IMR-90 (cell line): ENCODE measurements around the gene COL13A1. TPM values are rescaled to one million over a fixed set of nuclear protein-coding genes. Genes with fewer than 3 reads are reported as not detected.

Source experiments
- ATAC-seq: fragments of 200-7000 bp; cut with Tn5 transposase; 2 replicates; pipeline ENCODE4 v1.9.1; 2020; ENCODE audit warnings: low read depth, mild to moderate bottlenecking, moderate library complexity
- Bru-seq: library from RNA; stranded (reverse); fragments of 400-500 nt; gene quantifications from one replicate; lab custom pipeline; 2021; lab: Mats Ljungman, UMichigan
- BruChase-seq, 2 experiments: library from RNA; stranded (reverse); fragments of 400-500 nt; gene quantifications; one replicate each; lab custom pipeline; 2021; lab: Mats Ljungman, UMichigan
- BruUV-seq: library from RNA; stranded (reverse); fragments of 400-500 nt; replicated peaks from 2 replicates; lab custom pipeline; 2021; lab: Mats Ljungman, UMichigan
- CTCF ChIA-PET: fragments of 300-600 bp; formaldehyde crosslinking; extraction: SDS; loops from one replicate; lab custom pipeline; 2021; ENCODE audit warnings: antibody characterized with exemption; lab: Yijun Ruan, JAX
- POLR2A ChIA-PET: fragments of 300-600 bp; sonication (Branson Sonifier 250); formaldehyde crosslinking; loops from one replicate; lab custom pipeline; 2022; ENCODE audit warnings: antibody characterized with exemption; ENCODE audit not compliant: unreplicated experiment; lab: Charles Lee
- DNase-seq: peaks from one replicate; pipeline ENCODE4 v3.0.0; 2013
- H2AFZ ChIP-seq: replicated peaks from 2 replicates; pipeline ENCODE3; 2013; ENCODE audit warnings: low read length, mild to moderate bottlenecking; ENCODE audit not compliant: poor library complexity
- H2AK5ac ChIP-seq: 2 replicates; pipeline ENCODE4 v1.6.1; 2013; ENCODE audit warnings: low read depth, low read length, inconsistent platforms
- H2AK9ac ChIP-seq: replicated peaks from 2 replicates; pipeline ENCODE3; 2013; ENCODE audit warnings: mild to moderate bottlenecking, low read depth, low read length, moderate library complexity; ENCODE audit not compliant: poor library complexity
- H2BK120ac ChIP-seq: 2 replicates; pipeline ENCODE4 v1.6.1; 2013; ENCODE audit warnings: low read depth, low read length, inconsistent platforms
- H2BK15ac ChIP-seq: 3 replicates; pipeline ENCODE4 v1.6.1; 2013; ENCODE audit warnings: low read depth, low read length, inconsistent platforms
- H2BK20ac ChIP-seq: 2 replicates; pipeline ENCODE4 v1.6.1; 2013; ENCODE audit warnings: low read depth, mild to moderate bottlenecking, inconsistent platforms, low read length, moderate library complexity
- H2BK5ac ChIP-seq: 2 replicates; pipeline ENCODE4 v1.6.1; 2013; ENCODE audit warnings: mild to moderate bottlenecking, low read depth, low read length, inconsistent platforms; ENCODE audit not compliant: poor library complexity, severe bottlenecking
- H3K14ac ChIP-seq: replicated peaks from 2 replicates; pipeline ENCODE4 v1.6.1; 2013; ENCODE audit warnings: low read depth, low read length, inconsistent platforms
- H3K18ac ChIP-seq: 2 replicates; pipeline ENCODE4 v1.6.1; 2013; ENCODE audit warnings: low read depth, low read length, control low read depth
- H3K23ac ChIP-seq: 2 replicates; pipeline ENCODE4 v1.6.1; 2013; ENCODE audit warnings: low read depth, low read length, inconsistent platforms
- H3K27ac ChIP-seq: 2 replicates; pipeline ENCODE4 v1.5.1; 2013; ENCODE audit warnings: mild to moderate bottlenecking, control low read depth, low read length; ENCODE audit not compliant: insufficient read depth
- H3K27me3 ChIP-seq: 2 replicates; pipeline ENCODE4 v1.6.1; 2013; ENCODE audit warnings: low read length; ENCODE audit not compliant: control insufficient read depth, insufficient read depth
- H3K36me3 ChIP-seq: 2 replicates; pipeline ENCODE4 v1.6.1; 2013; ENCODE audit warnings: low read length, mixed read lengths; ENCODE audit not compliant: control insufficient read depth, insufficient read depth
- H3K4ac ChIP-seq: 2 replicates; pipeline ENCODE4 v1.6.1; 2013; ENCODE audit warnings: low read depth, low read length, inconsistent platforms
- H3K4me1 ChIP-seq: 2 replicates; pipeline ENCODE4 v1.6.1; 2013; ENCODE audit warnings: low read length, mixed read lengths; ENCODE audit not compliant: control insufficient read depth, insufficient read depth
- H3K4me2 ChIP-seq: 2 replicates; pipeline ENCODE4 v1.6.1; 2013; ENCODE audit warnings: low read depth, mild to moderate bottlenecking, control low read depth, low read length, moderate library complexity
- H3K4me3 ChIP-seq: 2 replicates; pipeline ENCODE4 v1.5.1; 2013; ENCODE audit warnings: low read depth, mild to moderate bottlenecking, control low read depth, low read length, moderate library complexity; ENCODE audit not compliant: insufficient read depth
- H3K56ac ChIP-seq: 2 replicates; pipeline ENCODE4 v1.6.1; 2013; ENCODE audit warnings: low read length, inconsistent platforms; ENCODE audit not compliant: insufficient read depth; ENCODE audit errors: extremely low read depth
- H3K79me1 ChIP-seq, 2 experiments: 2 replicates each; pipeline ENCODE4 v1.6.1; 2013; ENCODE audit warnings: low read length in 2 of 2, inconsistent platforms in 1 of 2, low read depth in 1 of 2
- H3K9ac ChIP-seq: 2 replicates; pipeline ENCODE4 v1.6.1; 2013; ENCODE audit warnings: low read depth, low read length, control low read depth
- H3K9me1 ChIP-seq: 2 replicates; pipeline ENCODE4 v1.6.1; 2013; ENCODE audit warnings: low read length, inconsistent platforms; ENCODE audit not compliant: insufficient read depth
- H3K9me3 ChIP-seq: 2 replicates; pipeline ENCODE4 v1.6.1; 2013; ENCODE audit warnings: low read length; ENCODE audit not compliant: control insufficient read depth, insufficient read depth
- H4K20me1 ChIP-seq: 2 replicates; pipeline ENCODE4 v1.6.1; 2013; ENCODE audit warnings: low read length, inconsistent platforms; ENCODE audit not compliant: insufficient read depth
- H4K5ac ChIP-seq: 2 replicates; pipeline ENCODE4 v1.6.1; 2013; ENCODE audit warnings: mild to moderate bottlenecking, low read depth, low read length, control low read depth
- H4K8ac ChIP-seq, 2 experiments: 2 replicates each; pipeline ENCODE4 v1.6.1; 2013; ENCODE audit warnings: low read depth in 2 of 2, low read length in 2 of 2, control low read depth in 1 of 2, inconsistent platforms in 1 of 2
- H4K91ac ChIP-seq: 2 replicates; pipeline ENCODE4 v1.6.1; 2013; ENCODE audit warnings: low read depth, low read length, inconsistent platforms; ENCODE audit not compliant: insufficient read depth
- BHLHE40 ChIP-seq: fragments of 150-350 bp; IDR thresholded peaks from 2 replicates; pipeline ENCODE4 v1.6.1; 2016; ENCODE audit warnings: mild to moderate bottlenecking, low read depth, low read length
- CEBPB ChIP-seq: IDR thresholded peaks from 2 replicates; pipeline ENCODE4 v1.6.1; 2012; ENCODE audit warnings: low read depth, low read length, improper control_type of control experiment
- CHD1 ChIP-seq: IDR thresholded peaks from 2 replicates; pipeline ENCODE4 v1.6.1; 2012; ENCODE audit warnings: low read depth, low read length, improper control_type of control experiment
- FOS ChIP-seq: fragments of 150-350 bp; IDR thresholded peaks from 2 replicates; pipeline ENCODE4 v1.6.1; 2016; ENCODE audit warnings: low read depth, low read length
- MXI1 ChIP-seq: IDR thresholded peaks from 2 replicates; pipeline ENCODE4 v1.6.1; 2012; ENCODE audit warnings: low read depth, mild to moderate bottlenecking, low read length, moderate library complexity, borderline replicate concordance
- POLR2A ChIP-seq: IDR thresholded peaks from 2 replicates; pipeline ENCODE4 v1.6.1; 2012; ENCODE audit warnings: mild to moderate bottlenecking, low read depth, low read length
- RCOR1 ChIP-seq: IDR thresholded peaks from 2 replicates; pipeline ENCODE4 v1.6.1; 2012; ENCODE audit warnings: mild to moderate bottlenecking, low read length, improper control_type of control experiment; ENCODE audit not compliant: insufficient replicate concordance
- RFX5 ChIP-seq: IDR thresholded peaks from 2 replicates; pipeline ENCODE4 v1.8.0; 2012; ENCODE audit warnings: low read depth, mild to moderate bottlenecking, low read length, moderate library complexity
- WGBS, 2 experiments: methylation state at CpG; one replicate each; pipeline versions ENCODE4 v1.1.5 to v1.1.7; 2013; ENCODE audit warnings: missing lambda C conversion rate in 2 of 2; ENCODE audit not compliant: insufficient read length in 1 of 2; ENCODE audit errors: extremely low coverage in 2 of 2; 5-methylcytosine and 5-hydroxymethylcytosine counted together
- dilution Hi-C: fragments of 300-500 bp; cut with HindIII; formaldehyde crosslinking; loops from one replicate; pipeline ENCODE4 v1.14.3; 2018; ENCODE audit warnings: low sequenced_read_pairs; ENCODE audit not compliant: unreplicated experiment
- in situ Hi-C: fragments of 300-500 bp; cut with MboI; formaldehyde crosslinking; loops from 3 replicates; pipeline ENCODE4 v1.14.3; 2019; ENCODE audit warnings: low sequenced_read_pairs, inconsistent platforms, mixed read lengths
- intact Hi-C: fragments of 100-400 bp; cut with micrococcal nuclease; formaldehyde crosslinking; loops from 2 replicates; pipeline ENCODE4 v1.10.0; 2022
- long read RNA-seq: library from polyadenylated mRNA; unstranded; transcript quantifications from one replicate; pipeline ENCODE4 v2.0.0, GENCODE V29; 2021; ENCODE audit not compliant: unreplicated experiment
- polyA plus RNA-seq, 3 experiments: library from polyadenylated mRNA; depleted of rRNA; stranded (reverse); fragments of >200 nt; gene quantifications; 2 replicates each; pipeline ENCODE4 v1.2.3, GENCODE V29; 2012; ENCODE audit warnings: low replicate concordance in 1 of 3
- total RNA-seq: library from RNA; depleted of rRNA; stranded (reverse); fragments of >200 nt; gene quantifications from 2 replicates; pipeline ENCODE4 v1.2.3, GENCODE V29; 2012; rRNA removed

COL13A1 gene
- total RNA-seq: 10.8 and 12.2 TPM in 2 replicates
- polyA plus RNA-seq (2012; rRNA removed): 31.3 and 32.0 TPM in 2 replicates
- 19.3 and 25.7 TPM in 2 replicates for polyA plus RNA-seq (2012; cell fraction: cytosol; rRNA removed)
- 64.7 and 77.6 TPM in 2 replicates for polyA plus RNA-seq (2012; cell fraction: nucleus; rRNA removed; ENCODE audit: low replicate concordance)
- Bru-seq, nascent RNA: percentile 54 among the genes with signal in this experiment
- percentile 45 among the genes with signal in this experiment for BruChase-seq, experiment 1, labeled RNA remaining after a 6-hour chase
- BruChase-seq, experiment 2, labeled RNA remaining after a 2-hour chase: percentile 56 among the genes with signal in this experiment
- long read RNA-seq, partial matches to known transcripts: 0 of 23 reads
- long read RNA-seq, other reads (novel, unspliced or antisense): 22 of 23 reads

- 5% methylated on average over 4 of the region's 58 CpGs; no CpG with 5 or more reads in 1 of the 2 experiments for WGBS, 2 experiments
- Histone ChIP-seq H3K27me3 (peaks cover 3% of the 10 kb centered on the region; the same call in 1 of the 2 replicates), H4K20me1 (0 out of 2 replicates have a peak, but pooled peaks cover 8% of the 10 kb centered on the region), H2BK15ac (peak within 1 kb of the TSS; percentile 87; the same call in 2 of the 3 replicates), H3K4me3 (peak within 1 kb of the TSS; percentile 63), H4K8ac (peak within 1 kb of the TSS; percentile 87 to 90; a peak in 3 of 4 replicates), H3K36me3 (no peaks in the 10 kb centered on the region), H2AK5ac (peak within 1 kb of the TSS; percentile 88; the same call in 1 of the 2 replicates), H3K18ac (peak within 1 kb of the TSS; percentile 75), H2BK20ac (peak within 1 kb of the TSS; percentile 90), H3K23ac (peak within 1 kb of the TSS; percentile 99), H4K91ac (peak within 1 kb of the TSS; percentile 92), H3K9ac (peak within 1 kb of the TSS; percentile 86), H3K9me3 (no peaks in the 10 kb centered on the region), H3K4ac (peak within 1 kb of the TSS; percentile 95), H3K9me1 (0 out of 2 replicates have a peak, but pooled peaks cover 12% of the 10 kb centered on the region), H2BK120ac (peak within 1 kb of the TSS; percentile 86), H3K27ac (peak within 1 kb of the TSS; percentile 50), H3K14ac (peak within 1 kb of the TSS; percentile 93), H3K4me2 (peak within 1 kb of the TSS; percentile 95), H2BK5ac (peak within 1 kb of the TSS; percentile 58), H3K4me1 (peaks cover 20% of the 10 kb centered on the region), H2AK9ac (peak within 1 kb of the TSS; percentile 85), H3K56ac (peak within 1 kb of the TSS; percentile 96), H3K79me1 (peaks cover 3 to 43% of the 10 kb centered on the region in 2 experiments), H2AFZ (peak within 1 kb of the TSS; percentile 94), H4K5ac (0 out of 2 replicates have a peak within 1 kb of the TSS, but pooled peaks have one; percentile 21)
- TF ChIP-seq BHLHE40 (peak; percentile 67), CHD1 (no peak), RFX5 (no peak), POLR2A (no peak), MXI1 (peak; percentile 88), CEBPB (0 out of 2 replicates have a peak, but pooled peaks have one; percentile 14), FOS (0 out of 2 replicates have a peak, but pooled peaks have one; percentile 10), RCOR1 (no peak)
- CTCF ChIA-PET: interaction anchor here (0.6 to 1.5 kb wide), 11 partner anchors 9 to 157 kb away, joined by 3 to 6 read pairs (median 4); no protein-coding TSS in a partner anchor
- ATAC-seq (peak; percentile 56), DNase-seq (peak; percentile 75)
- POLR2A ChIA-PET: no interaction called here
- TSS peak; percentile 91 for BruUV-seq
- in situ Hi-C loops: loop anchor here (10.0 kb wide), 1 partner anchor 157 kb away; no protein-coding TSS in a partner anchor
- dilution Hi-C loops: no loop called here
- intact Hi-C loops: loop anchor here (1.0 to 10.0 kb wide), 5 partner anchors 59 to 343 kb away; partner anchors contain the start of gene TYSND1
These were observed at the start of gene COL13A1 for GRCh38 chr10:69801434-69802315. Gene COL13A1 (plus strand): TSS chr10:69801906. CDS start chr10:69802424, 518 bp downstream.
